Epidermal melanocyte (primary cell): Measurements from ENCODE around the gene NECTIN1.

Experiments
- DNase-seq: peaks from one replicate; pipeline ENCODE4 v3.0.0; 2011; ENCODE audit warnings: low spot score; ENCODE audit not compliant: insufficient read length

Gene NECTIN1

DNA sequence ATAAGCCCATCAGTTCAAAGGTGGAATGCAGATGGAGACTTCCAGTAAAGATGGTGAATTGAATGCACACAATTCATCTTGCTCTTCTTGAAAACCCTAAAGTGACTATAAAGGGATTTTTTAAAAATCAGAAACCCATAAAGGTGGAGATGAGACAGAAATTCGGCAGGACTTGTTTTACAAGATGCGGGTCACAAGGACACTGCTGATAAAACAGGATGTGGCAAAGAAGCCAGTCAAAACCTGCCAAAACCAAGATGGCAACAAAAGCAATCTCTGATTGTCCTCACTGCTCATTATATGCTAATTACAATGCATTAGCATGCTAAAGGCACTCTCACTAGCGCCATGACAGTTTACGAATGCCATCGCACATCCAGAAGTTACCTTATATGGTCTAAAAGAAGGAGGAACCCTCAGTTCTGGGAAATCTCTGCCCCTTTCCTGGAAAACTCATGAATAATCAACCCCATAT, 137.1 kb downstream of the NECTIN1 start:
- DNase-seq = no peak

DNA sequence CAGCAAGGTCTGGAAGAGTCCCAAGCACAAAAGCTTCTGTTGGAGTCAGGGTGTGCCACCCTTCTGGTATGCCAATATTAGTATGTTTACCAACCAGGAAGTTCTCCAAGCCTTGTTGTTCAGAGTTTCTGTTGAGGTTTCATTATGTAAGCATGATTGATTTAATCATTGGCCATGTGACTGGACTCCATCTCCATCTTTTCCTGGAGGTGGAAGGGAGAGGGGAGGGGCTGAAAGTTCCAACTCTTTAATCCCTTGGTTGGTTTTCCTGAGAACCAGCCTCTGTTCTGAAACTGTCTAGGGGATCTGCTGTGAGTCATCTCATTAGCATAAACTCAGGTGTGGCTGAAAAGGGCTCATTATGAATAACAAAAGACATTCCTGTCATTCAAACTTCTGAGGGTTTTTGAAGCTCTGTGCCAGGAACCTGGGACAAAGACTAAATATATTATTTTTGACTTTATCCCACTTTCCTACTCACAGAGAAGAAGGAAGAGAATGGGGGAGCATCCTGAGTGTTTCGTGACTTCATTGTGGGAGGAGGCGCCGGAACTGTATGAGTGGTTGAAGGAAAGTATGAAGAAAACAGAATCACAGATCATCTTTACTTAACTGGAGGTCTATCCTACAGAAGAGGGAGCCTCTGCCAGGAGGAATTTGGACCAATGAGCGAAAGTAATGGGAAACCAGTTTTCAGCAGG, 138.2 kb downstream of the NECTIN1 start:
- no peak for DNase-seq

DNA sequence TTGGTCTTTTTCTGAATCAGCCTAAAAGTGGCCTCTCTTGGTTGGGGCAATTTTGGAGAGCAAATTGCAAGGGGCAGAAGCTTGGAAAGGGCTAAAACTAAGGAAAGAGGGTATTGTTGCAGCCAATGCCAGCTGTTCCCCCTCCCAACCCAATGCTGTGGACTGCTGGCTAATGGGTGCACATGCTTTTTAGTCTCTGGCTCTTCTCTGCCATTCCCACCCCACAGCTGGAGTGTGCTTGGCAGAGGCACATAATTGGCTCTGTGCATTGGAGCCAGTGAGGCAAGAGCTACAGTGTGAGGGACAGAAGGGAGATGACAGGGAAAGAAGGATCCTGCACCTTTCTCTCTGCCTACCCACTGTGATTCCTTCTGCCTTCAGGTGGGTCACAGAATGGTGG, 140.0 kb downstream of the NECTIN1 start:
- no peak for DNase-seq
